ENCODE data around the gene FMNL2. TPM values are rescaled to one million over a fixed set of nuclear protein-coding genes. Genes with fewer than 3 reads are reported as not detected.

FMNL2 gene
- total RNA-seq, 1 donor from 2014 or later: 41.7 TPM

DNA sequence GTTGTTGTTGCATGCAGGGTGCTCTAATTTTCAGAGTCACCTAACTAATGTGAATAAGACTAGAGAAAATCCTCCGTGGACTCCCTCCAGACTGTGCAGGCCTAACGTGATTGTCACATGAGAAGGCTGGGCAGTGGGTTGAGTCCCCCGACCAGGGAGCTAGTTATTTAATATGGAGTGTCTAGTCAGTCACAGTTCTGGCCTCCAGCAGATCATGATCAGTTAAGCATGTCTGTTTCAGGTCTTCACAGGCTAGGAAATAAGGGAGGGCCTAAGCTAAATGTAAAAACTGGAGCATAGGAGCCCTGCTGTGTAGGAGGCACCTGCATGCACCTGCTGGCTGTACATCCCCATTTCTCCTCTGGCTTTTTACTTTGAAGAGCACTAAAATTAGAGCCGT, 295.5 kb downstream of the FMNL2 start:
- H3K4me3 Mint-ChIP-seq (ENCODE audit: unreplicated experiment): no peak overlapping the region
- H3K27ac Mint-ChIP-seq (ENCODE audit: unreplicated experiment): no peak overlapping the region
- H3K9me3 Mint-ChIP-seq (ENCODE audit: unreplicated experiment): no peaks in the 10 kb centered on the region
- H3K36me3 Mint-ChIP-seq (ENCODE audit: low read depth, unreplicated experiment): peaks cover 17% of the 10 kb centered on the region
- TF ChIP-seq, protein P1, sequence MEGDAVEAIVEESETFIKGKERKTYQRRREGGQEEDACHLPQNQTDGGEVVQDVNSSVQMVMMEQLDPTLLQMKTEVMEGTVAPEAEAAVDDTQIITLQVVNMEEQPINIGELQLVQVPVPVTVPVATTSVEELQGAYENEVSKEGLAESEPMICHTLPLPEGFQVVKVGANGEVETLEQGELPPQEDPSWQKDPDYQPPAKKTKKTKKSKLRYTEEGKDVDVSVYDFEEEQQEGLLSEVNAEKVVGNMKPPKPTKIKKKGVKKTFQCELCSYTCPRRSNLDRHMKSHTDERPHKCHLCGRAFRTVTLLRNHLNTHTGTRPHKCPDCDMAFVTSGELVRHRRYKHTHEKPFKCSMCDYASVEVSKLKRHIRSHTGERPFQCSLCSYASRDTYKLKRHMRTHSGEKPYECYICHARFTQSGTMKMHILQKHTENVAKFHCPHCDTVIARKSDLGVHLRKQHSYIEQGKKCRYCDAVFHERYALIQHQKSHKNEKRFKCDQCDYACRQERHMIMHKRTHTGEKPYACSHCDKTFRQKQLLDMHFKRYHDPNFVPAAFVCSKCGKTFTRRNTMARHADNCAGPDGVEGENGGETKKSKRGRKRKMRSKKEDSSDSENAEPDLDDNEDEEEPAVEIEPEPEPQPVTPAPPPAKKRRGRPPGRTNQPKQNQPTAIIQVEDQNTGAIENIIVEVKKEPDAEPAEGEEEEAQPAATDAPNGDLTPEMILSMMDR (IDR thresholded peaks at IDR 0.05; ENCODE audit: unreplicated experiment): no peak
- DNase-seq (ENCODE audit: low spot score): no peak
- H3K27me3 Mint-ChIP-seq (ENCODE audit: unreplicated experiment): peaks cover 4% of the 10 kb centered on the region
- H3K4me1 Mint-ChIP-seq (ENCODE audit: unreplicated experiment): no peaks in the 10 kb centered on the region

DNA sequence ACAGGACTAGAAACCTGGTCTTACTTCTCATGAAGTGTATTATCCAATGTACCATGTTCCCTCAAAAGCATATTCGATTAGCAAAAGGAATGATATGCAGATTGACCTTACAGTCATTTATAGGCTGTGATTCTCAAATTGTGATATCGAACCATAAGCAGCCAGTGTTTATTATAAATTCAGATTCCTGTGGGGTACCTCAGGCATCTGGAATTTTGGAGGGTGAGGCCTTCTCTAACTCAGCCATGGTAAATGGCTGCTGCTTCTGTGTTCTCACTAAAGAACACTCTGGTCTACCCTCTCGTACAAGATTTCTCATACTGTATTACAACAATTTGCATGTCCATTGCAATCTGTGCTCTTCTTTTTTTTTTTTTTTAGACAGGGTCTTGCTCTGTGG, 297.8 kb downstream of the FMNL2 start:
- Mint-ChIP-seq H3K9me3 (ENCODE audit: unreplicated experiment) (no peaks in the 10 kb centered on the region), H3K27me3 (ENCODE audit: unreplicated experiment) (peaks cover 6% of the 10 kb centered on the region), H3K36me3 (ENCODE audit: low read depth, unreplicated experiment) (peaks cover 23% of the 10 kb centered on the region), H3K27ac (ENCODE audit: unreplicated experiment) (no peak overlapping the region), H3K4me1 (ENCODE audit: unreplicated experiment) (no peaks in the 10 kb centered on the region), H3K4me3 (ENCODE audit: unreplicated experiment) (no peak overlapping the region)
- no peak for DNase-seq (ENCODE audit: low spot score)
- TF ChIP-seq, protein P1 (IDR thresholded peaks at IDR 0.05; ENCODE audit: unreplicated experiment): no peak

DNA sequence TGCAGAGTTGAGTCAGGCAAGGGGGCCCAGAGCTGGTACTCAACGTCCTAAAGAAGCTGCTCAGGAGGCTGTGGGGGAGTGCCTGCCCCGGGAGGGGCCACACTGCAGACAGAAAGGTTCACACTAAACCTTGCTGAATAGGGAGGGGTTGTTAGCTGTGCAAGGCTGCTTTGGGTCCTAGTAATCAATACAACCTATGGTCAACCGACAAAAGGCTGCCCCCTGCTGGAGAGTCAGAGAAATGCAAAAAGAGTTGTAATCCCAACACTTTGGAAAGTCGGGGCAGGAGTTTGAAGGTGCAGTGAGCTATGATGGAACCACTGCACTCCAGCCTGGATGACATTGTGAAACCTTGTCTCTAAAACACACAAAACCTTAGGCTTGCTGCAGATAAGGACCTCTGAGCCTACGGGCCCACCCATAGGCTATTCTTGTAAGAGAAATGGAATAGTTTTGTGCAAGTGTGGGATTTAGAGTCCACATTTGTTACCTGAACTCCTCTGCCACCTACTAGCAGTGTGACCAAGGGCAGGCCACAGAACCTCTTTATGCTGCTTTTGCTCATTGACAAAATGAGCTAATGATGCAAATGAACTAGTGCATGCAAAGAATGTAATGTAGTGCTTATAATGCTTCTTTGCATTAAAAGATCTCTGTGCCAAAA, 300.8 kb downstream of the FMNL2 start:
- no peak overlapping the region for H3K4me3 Mint-ChIP-seq (ENCODE audit: unreplicated experiment)
- H3K4me1 Mint-ChIP-seq (ENCODE audit: unreplicated experiment): no peaks in the 10 kb centered on the region
- peaks cover 26% of the 10 kb centered on the region for H3K36me3 Mint-ChIP-seq (ENCODE audit: low read depth, unreplicated experiment)
- TF ChIP-seq, protein P1 (IDR thresholded peaks at IDR 0.05; ENCODE audit: unreplicated experiment): peak; percentile 86
- peaks cover 13% of the 10 kb centered on the region for H3K27me3 Mint-ChIP-seq (ENCODE audit: unreplicated experiment)
- no peak overlapping the region for H3K27ac Mint-ChIP-seq (ENCODE audit: unreplicated experiment)
- peak; percentile 79 for DNase-seq (ENCODE audit: low spot score)
- no peaks in the 10 kb centered on the region for H3K9me3 Mint-ChIP-seq (ENCODE audit: unreplicated experiment)

DNA sequence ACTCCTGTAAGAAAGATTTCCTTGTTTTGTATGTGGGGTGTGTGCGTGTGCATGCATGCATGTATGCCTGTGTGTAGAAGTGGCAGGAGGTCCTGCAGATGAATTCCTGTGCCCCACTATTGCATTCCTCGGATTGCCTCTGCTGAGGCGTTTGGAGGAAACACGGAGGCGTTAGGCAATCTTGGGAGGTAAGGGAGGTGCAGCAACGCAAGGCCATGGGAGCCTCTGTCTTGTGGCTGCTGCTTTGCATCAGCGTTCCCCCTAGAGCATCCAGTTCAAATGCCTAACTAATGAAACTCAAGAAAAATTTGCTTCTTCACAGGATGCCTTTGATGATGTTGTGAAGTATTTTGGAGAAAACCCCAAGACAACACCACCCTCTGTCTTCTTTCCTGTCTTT, 302.3 kb downstream of the FMNL2 start:
- peaks cover 32% of the 10 kb centered on the region for H3K36me3 Mint-ChIP-seq (ENCODE audit: low read depth, unreplicated experiment)

DNA sequence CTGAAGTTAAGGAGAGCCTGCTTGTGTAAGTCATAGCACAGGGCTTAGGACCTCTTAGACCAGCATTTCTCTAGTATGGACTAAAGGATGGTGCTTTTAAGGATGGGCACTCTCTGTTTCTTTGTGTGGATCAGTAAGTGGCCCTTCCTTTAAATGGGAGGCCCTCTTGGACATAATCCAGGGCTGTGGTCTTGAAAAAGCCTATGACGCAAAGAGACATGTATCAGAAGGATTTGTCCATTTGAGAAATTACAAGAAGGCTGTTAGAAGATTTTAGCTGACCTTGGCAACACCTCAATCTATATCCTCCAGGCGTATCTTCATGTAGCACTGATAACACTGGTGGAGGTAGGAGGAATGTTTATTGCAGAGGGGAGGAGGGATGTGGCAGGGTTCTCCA, 303.1 kb downstream of the FMNL2 start:
- H3K27me3 Mint-ChIP-seq (ENCODE audit: unreplicated experiment): peaks cover 17% of the 10 kb centered on the region
- no peaks in the 10 kb centered on the region for H3K4me1 Mint-ChIP-seq (ENCODE audit: unreplicated experiment)
- TF ChIP-seq, protein P1 (IDR thresholded peaks at IDR 0.05; ENCODE audit: unreplicated experiment): no peak
- H3K36me3 Mint-ChIP-seq (ENCODE audit: low read depth, unreplicated experiment): peaks cover 32% of the 10 kb centered on the region
- no peaks in the 10 kb centered on the region for H3K9me3 Mint-ChIP-seq (ENCODE audit: unreplicated experiment)
- no peak overlapping the region for H3K4me3 Mint-ChIP-seq (ENCODE audit: unreplicated experiment)
- no peak for DNase-seq (ENCODE audit: low spot score)
- no peak overlapping the region for H3K27ac Mint-ChIP-seq (ENCODE audit: unreplicated experiment)

More for the DNA sequence above, 302.3 kb downstream of the FMNL2 start:
- H3K4me1 Mint-ChIP-seq (ENCODE audit: unreplicated experiment): no peaks in the 10 kb centered on the region
- H3K9me3 Mint-ChIP-seq (ENCODE audit: unreplicated experiment): no peaks in the 10 kb centered on the region
- TF ChIP-seq, protein P1 (IDR thresholded peaks at IDR 0.05; ENCODE audit: unreplicated experiment): no peak
- no peak overlapping the region for H3K4me3 Mint-ChIP-seq (ENCODE audit: unreplicated experiment)
- no peak for DNase-seq (ENCODE audit: low spot score)
- peaks cover 17% of the 10 kb centered on the region for H3K27me3 Mint-ChIP-seq (ENCODE audit: unreplicated experiment)
- no peak overlapping the region for H3K27ac Mint-ChIP-seq (ENCODE audit: unreplicated experiment)

Data from endothelial cell (in vitro differentiated cells).